Islet of Langerhans (tissue), 1 donor: ENCODE measurements around the gene GPR63.

Experiments used
- FAIRE-seq: peaks from one replicate; lab custom pipeline; 2011; peaks lifted over from hg19 to GRCh38; lab: Jason Lieb, UNC

Gene GPR63

GRCh38 chr6:96749891-96750290, 87.4 kb downstream of the GPR63 start:
- no peak for FAIRE-seq
